GM13977 (cell line): ENCODE measurements around the gene DNAJC11.

ENCODE experiments used
- DNase-seq: peaks from one replicate; pipeline ENCODE4 v3.0.0; 2012; ENCODE audit warnings: low spot score
- in situ Hi-C: fragments of 300-500 bp; cut with MboI; formaldehyde crosslinking; loops from one replicate; pipeline ENCODE4 v1.12.0; 2022; ENCODE audit warnings: low sequenced_read_pairs, low pct_unique_long_range_greater_than_20kb, mixed read lengths, inconsistent platforms; ENCODE audit not compliant: unreplicated experiment
- TF ChIP-seq, protein P1 (sequence below): IDR thresholded peaks from 2 replicates; pipeline ENCODE4 v1.5.1; 2012; ENCODE audit warnings: mild to moderate bottlenecking, control low read depth; ENCODE audit not compliant: insufficient read depth; ENCODE audit errors: extremely low read depth, missing control alignments

Gene DNAJC11

DNA sequence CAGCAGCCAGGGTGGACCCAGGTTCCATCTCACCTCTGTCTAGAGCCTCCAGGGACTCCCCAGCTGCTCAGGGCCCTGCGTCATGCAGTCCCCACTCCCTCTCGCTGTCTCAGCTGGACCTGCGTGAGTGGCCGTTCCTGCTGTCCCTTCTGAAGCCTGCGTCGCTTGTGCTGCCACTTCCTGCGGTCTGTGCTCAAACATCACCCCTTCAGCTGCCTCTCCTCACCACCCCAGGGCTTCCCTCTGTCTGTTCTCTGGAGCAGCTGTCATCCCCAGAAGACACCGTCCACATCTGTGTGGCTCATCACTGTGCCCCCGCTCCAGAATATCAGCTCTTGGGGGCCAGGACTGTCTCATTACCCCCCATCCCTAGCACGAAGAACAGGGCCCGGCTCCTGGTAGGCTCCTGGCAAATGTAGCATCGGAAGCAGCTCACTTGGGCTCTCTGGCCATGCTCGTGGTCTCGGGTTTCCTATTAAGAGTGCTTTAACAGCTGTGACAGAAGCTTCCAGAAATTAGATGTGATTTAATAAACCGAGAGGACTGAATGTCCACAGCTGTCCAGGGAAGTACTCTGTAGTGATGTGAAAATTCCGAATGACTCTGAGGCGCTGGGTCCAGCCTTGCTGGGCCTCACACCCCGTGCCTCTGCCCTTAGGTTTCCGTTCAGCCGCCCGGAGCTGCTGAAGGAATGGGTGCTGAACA, 73.6 kb downstream of the DNAJC11 start:
- in situ Hi-C loops = no loop called here
- TF ChIP-seq, protein P1, sequence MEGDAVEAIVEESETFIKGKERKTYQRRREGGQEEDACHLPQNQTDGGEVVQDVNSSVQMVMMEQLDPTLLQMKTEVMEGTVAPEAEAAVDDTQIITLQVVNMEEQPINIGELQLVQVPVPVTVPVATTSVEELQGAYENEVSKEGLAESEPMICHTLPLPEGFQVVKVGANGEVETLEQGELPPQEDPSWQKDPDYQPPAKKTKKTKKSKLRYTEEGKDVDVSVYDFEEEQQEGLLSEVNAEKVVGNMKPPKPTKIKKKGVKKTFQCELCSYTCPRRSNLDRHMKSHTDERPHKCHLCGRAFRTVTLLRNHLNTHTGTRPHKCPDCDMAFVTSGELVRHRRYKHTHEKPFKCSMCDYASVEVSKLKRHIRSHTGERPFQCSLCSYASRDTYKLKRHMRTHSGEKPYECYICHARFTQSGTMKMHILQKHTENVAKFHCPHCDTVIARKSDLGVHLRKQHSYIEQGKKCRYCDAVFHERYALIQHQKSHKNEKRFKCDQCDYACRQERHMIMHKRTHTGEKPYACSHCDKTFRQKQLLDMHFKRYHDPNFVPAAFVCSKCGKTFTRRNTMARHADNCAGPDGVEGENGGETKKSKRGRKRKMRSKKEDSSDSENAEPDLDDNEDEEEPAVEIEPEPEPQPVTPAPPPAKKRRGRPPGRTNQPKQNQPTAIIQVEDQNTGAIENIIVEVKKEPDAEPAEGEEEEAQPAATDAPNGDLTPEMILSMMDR = no peak
- no peak for DNase-seq

GRCh38 chr1:6627031-6627430, 74.6 kb downstream of the DNAJC11 start:
- in situ Hi-C loops = no loop called here

DNA sequence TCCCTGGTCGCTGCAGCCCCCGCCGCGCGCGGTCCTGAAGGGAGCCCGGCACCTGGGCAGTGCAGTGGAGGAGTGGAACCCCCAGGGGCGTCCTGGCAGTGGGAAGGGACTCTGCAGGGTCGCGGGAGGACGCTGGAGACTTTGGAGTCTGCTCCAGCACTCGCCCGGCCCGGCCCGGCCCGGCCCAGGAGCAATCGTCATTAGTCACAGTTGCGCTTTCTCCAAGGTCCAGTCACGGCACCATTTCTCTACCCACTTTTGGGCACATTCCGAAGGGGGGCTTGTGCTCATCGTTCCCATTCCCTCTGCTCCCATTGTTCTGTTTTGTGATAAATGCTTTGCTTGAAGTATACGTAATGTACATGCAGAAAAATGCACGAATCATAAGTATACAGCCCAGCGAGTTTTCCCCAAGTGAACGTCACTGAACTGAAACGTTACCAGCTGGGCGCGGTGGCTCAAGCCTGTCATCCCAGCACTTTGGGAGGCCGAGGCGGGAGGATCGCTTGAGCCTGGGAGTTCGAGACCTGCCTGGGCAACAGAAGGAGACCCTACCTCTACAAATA, 75.9 kb downstream of the DNAJC11 start:
- TF ChIP-seq, protein P1 = no peak
- no peak for DNase-seq
- in situ Hi-C loops = no loop called here

More at GRCh38 chr1:6627031-6627430, 74.6 kb downstream of the DNAJC11 start:
- DNase-seq = no peak
- TF ChIP-seq, protein P1 = no peak

DNA sequence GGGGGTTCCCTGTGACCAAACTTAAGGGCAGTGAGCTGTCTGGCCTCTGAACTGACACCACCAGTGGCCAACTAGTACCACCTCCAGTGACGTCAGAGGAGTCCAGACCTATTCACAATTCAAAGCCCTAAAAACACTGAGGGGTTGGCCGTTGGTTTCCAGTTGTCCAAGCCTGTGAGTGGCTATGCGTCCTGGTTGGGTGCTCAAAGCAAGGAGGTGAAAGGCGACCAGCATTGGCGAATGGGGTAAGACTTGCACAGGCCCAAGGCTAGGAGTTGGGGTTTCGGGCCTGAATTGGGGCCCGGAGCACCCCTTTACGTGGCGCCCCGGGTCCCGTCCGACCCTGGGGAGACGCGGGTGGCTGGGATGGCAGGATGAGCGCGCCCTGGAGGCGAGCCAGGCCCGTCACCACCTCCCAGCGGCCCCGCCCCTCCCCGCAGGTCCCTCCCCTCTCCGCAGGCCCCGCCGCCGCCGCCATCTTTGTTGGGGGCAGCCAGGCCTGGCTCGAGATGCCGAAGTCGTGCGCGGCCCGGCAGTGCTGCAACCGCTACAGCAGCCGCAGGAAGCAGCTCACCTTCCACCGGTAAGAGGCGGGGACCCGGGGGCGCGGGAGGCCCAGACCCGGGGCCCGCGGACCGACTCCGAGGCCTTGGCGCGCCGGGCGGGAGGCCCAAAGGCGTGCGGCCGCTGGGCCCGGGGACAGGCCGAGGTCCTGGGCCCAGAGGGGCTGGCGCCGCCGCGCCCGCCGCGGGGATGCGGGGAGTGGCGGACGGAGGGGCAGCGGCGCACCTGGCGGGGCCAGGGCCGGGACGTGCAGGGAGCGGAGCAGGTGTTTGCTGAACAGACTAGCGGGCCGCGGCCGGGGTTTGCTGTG, 76.7 kb downstream of the DNAJC11 start, which contains the start of gene THAP3:
TSS of gene THAP3 (plus strand) at position 159 of the 874 bp plus-strand sequence. CDS start at position 510, 351 bp downstream.
- in situ Hi-C loops = no loop called here
- TF ChIP-seq, protein P1 = peak; percentile 23
- DNase-seq = peak; percentile 96

DNA sequence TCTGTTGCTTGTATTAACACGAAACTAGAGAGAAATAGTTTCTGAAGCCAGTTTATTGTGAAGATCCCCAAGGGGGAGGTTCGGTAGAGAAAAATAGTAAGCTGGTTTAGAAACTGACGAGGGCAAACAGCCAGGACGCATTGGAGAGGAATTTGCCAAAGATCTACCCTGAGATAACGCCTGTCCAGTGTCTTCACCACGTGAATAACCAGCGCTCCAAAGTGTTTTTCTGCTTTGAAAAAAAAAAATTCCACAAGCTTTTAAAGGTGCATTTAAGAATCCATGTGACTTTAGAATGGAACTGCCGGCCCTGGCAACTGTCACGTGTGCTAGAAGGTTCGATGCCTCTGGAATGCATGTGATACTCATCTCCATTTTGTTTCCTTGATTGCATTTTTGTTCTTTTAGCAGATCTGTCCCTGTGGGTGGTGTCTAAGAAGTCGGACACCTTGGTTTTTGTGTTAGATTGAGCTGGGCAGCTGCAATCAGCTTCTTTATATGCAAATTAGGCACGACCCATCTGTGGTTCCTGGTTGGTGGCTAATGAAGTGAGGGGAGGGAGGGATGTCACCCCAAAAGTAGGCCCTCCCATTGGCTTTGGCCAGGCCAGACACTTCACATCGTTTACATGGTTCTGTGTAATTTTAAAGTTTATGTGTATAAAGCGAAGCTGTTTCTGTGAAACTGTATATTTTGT, 78.2 kb downstream of the DNAJC11 start:
- DNase-seq = no peak
- TF ChIP-seq, protein P1 = no peak
- in situ Hi-C loops = no loop called here
